ENCODE data around the gene OSBPL10. TPM values are rescaled to one million over a fixed set of nuclear protein-coding genes. Genes with fewer than 3 reads are reported as not detected.

OSBPL10 gene
- total RNA-seq, 2 donors from 2014 or later = 28.1 to 29.7 TPM

DNA sequence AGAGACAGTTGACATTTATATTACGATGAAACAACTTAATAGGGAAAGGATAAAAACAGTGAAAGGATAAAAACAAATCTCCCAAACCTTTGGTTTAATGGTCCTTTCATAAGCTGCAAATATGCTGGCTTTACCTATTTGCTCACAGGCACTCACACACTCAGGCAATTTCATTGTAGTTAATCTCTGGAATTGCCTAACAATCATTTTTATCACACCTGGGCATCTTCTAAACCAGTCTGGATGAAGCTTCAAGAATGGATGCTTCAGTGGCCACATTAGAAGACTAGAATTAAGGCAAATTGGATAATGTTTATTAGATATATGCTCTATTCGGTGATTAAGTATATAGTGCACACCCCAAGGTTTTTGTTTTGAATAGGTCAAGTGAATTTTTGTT, 13.5 kb downstream of the OSBPL10 start:
- intact Hi-C loops (cut with DNase I) = loop anchor here in 1 of 2 donors (5.0 kb wide), 1 partner anchor 40 kb away; no protein-coding TSS in a partner anchor
- no peak for DNase-seq (ENCODE audit: low spot score)

DNA sequence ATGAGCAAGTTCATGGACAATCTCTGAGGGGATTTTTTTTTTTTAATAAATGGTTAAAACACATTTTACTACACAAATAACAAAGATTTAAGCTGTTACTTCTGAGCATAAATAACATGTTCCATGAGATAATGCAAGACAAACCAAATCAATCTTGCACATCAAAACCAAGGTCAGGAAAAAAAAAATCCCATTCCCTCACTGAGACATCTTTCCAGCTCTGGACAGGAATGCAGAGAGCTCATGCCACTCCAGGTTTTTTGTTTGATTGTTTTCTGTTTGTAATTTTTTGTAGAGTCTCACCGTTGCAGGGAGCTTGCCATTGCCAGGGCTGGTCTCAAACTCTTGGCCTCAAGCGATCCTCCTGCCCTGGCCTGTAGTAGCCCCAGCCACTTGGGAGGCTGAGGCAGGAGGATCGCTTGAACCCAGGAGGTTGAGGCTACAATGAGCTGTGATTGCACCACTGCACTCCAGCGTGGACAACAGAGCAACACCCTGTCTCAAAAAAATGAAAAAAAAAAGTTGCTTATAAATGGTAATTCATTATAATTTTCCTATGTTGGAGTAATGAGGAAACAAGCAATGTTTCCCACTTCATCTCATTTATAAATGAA, 14.0 kb downstream of the OSBPL10 start:
- no peak for DNase-seq (ENCODE audit: low spot score)

DNA sequence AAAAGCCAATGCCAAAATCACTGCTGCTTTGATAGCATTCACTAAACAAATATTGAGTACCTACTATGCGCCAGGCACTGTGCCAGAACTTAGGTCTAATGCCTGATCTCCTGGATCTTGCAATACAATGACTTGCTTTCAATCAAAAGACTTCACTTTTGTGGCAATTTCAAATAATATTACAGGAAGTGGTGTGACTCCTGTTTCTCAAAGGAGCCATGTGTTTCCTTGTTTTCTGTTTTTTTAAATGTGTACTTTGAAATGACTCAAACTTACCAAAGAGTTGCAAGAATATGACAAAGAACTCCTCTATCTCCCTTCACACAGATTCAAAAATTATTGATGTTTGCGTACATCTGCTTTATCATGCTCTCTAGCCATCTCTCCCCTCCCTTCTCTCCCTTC, 18.3 kb downstream of the OSBPL10 start:
- intact Hi-C loops (cut with DNase I) = no loop called here
- DNase-seq (ENCODE audit: low spot score) = no peak

More for the DNA sequence above, 14.0 kb downstream of the OSBPL10 start:
- intact Hi-C loops (cut with DNase I) = loop anchor here in 1 of 2 donors (5.0 kb wide), 1 partner anchor 40 kb away; no protein-coding TSS in a partner anchor

DNA sequence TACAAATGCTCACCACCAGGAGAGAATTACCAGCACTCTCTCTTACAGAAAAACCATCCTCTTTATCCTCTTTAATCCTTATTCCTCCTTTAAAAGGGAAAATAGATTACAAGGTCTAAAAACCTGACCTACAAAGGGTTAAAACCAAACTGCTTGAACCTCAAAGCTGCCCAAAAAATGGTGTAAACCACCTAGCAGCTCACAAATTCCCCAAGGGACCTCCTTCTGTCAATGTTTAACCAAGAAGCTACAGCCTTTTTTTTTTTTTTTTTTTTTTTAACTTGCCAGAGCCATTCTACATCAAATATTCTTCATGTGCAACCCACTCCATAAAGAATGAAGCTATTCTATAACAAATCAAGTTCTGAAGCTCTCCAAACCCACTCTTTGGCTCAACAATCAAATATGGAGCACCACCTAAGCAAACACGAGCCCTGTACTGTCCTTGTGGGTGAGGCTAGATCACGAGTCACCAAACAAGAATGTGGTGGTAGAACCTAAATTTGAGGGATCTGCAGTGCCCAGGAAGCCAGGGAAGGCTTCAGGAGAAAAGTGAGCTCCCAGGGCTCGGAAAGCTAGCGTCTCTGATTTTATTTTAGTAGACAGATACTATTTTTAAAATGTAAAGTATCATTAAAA, 20.1 kb downstream of the OSBPL10 start:
- no peak for DNase-seq (ENCODE audit: low spot score)
- intact Hi-C loops (cut with DNase I) = no loop called here

DNA sequence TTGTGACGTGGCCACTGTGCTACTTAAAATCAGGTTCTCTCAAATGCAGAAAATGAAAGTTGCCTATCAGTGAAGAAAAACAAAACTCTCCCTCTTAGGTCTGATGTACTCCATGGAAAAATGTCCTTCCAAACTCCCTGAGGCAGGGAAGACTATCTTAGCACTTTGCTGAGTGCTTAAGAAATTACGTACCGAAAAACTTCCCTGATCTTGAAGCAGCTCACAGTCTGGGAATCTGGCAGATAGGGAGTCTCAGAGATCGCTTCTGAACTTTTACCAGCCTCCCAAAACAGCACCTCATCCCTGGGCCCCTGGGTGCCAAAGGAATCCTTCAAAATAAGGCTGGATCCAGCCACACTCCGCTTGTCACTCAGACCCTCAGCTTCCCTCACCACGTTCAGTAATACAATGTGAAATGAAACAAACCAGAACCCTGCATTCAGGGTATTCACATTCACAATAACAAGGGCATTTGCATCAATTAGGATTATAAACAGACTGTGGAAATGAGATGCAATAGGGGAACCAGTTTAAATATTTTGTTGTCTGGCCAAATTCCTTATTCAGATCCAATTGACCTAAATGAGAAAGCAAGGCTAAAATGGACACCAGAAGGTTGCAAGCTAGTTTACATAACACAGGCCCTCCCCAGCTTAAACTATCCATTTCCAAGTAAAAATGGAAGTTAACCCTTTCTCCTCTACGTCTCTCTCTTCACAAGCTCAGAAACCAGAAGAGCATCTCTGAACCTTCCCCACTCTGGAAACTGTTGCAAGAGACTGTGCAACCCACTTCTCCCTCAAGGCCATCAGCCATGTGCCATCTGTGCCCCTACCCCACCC, 20.9 kb downstream of the OSBPL10 start:
- intact Hi-C loops (cut with DNase I) = no loop called here
- no peak for DNase-seq (ENCODE audit: low spot score)

DNA sequence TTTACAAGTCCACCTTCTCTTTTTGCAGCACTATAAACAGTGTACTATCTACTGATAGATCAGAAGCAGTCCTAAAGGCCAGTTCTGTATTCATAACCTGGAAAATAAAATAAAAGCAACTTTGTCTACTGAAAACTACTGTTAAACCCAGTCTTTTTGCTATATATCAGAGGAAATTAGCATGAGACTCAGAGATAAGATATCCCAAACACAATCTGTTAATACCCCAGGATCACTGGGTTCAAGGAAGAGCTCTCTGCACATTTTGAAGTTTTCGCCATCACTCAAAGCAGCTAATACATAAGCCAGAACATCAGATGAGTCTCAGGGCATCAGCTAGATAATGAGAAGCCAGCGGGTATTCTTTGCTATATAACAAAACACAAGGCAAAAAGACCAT, 21.8 kb downstream of the OSBPL10 start:
- no peak for DNase-seq (ENCODE audit: low spot score)
- intact Hi-C loops (cut with DNase I) = no loop called here

DNA sequence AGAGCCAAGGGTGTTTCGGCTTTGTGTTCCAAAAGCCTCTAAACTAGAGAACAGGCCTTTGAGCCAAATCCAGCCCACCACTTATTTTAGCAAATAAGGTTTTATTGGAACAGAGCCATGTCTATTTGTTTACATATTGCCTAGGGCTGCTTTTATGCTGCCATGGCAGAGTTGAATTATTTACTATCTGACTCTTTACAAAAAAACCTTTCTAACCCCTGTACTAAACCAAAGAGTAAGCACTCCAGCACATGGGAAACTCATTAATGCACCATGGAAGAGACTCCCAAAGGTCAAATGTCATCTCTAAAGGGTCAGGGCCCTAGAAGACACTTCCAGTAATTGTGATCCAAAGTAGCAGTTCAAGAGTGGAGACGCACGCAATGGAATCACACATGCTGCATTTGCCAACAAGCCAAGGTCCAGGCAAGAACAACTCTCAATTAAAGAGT, 22.3 kb downstream of the OSBPL10 start:
- intact Hi-C loops (cut with DNase I) = no loop called here
- no peak for DNase-seq (ENCODE audit: low spot score)

DNA sequence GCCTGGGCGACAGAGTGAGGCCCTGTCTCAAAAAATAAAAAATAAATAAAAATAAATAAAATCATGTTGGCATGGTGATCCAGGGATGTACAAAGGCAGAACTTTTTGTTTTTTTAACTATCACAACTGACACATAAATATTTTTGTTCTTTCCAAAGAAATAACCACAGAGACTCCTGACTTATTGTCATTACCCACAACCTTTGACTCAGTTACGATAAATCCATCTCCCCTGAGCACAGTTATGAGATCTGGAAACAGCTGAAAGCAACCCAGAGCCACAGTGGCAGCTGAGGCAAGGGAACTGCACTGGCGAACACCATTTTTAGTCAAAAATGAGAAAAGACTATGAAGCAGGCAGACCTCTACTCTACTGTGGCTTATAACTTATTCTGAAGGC, 24.0 kb downstream of the OSBPL10 start:
- no peak for DNase-seq (ENCODE audit: low spot score)
- intact Hi-C loops (cut with DNase I) = no loop called here

DNA sequence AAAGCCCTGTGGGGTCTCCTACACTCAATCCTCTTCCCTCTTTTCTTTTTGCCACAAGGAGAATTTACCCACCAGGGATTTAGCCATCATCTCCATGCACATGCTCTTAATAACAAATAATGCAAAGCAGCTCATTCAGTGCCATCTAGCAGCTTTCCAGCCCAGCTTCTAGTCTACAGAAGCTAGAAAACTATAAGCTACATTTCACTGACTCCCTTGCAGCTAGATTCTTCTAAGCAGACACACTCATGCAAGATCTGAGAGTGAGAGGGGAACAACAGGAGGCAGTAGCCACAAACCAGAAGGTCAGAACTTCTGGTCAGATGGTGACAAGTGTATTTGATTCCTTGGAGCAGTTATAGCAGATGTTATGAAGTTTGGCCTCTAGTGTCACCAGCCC, 25.5 kb downstream of the OSBPL10 start:
- no peak for DNase-seq (ENCODE audit: low spot score)

DNA sequence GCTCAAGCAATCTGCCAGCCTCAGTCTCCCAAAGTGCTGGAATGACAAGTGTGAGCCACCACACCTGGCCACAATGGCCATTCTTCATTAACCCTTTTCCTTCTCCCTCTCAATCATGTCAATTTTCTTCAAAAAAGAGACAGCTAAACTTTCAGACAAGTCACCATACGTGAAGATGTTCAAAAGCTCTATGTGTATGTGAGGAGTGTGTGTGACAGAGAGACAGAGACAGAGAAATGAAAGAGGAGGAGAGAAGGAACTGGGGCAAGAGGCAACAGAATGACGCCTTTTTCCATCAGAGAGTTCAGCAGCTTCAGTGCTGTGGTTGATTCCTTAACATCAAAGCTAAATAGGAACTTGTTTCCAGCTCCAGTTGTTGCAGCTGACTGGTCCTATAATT, 27.4 kb downstream of the OSBPL10 start:
- DNase-seq (ENCODE audit: low spot score) = no peak
- intact Hi-C loops (cut with DNase I) = no loop called here

More for the DNA sequence above, 25.5 kb downstream of the OSBPL10 start:
- intact Hi-C loops (cut with DNase I) = no loop called here

DNA sequence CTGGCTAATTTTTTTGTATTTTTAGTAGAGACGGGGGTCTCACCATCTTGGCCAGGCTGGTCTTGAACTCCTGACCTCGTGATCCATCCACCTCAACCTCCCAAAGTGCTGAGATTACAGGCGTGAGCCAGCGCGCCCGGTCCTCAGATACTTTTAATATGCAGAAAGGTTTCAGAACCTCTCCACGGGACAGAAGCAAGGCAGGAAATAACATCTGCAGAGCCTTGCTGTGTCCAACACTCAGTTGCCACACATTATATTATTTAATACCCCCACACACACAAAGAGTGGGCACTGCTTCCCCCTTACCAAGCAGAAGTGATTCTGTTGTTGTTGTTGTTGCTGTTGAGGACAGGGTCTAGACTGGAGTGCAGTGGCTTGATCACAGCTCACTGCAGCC, 28.0 kb downstream of the OSBPL10 start:
- DNase-seq (ENCODE audit: low spot score) = no peak
- intact Hi-C loops (cut with DNase I) = no loop called here

DNA sequence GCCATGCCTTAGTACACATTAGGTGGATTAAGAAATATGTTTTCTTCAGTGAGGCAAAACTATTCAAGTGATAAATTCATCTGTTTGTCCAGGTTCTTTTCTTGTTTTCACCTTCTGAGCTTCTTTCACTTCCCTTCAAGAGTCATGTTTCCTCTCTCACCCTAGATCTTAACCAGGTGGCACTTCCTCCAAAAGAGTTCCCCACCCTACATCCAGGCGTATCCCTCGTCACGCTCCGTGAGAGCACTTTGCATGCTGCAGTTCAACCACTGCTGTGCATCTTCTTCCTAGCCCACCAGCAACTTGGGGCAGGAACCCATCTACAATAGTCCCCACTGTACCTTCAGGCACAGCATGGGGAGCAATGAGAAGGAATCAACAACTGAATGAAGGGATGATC, 28.9 kb downstream of the OSBPL10 start:
- intact Hi-C loops (cut with DNase I) = no loop called here
- DNase-seq (ENCODE audit: low spot score) = no peak

DNA sequence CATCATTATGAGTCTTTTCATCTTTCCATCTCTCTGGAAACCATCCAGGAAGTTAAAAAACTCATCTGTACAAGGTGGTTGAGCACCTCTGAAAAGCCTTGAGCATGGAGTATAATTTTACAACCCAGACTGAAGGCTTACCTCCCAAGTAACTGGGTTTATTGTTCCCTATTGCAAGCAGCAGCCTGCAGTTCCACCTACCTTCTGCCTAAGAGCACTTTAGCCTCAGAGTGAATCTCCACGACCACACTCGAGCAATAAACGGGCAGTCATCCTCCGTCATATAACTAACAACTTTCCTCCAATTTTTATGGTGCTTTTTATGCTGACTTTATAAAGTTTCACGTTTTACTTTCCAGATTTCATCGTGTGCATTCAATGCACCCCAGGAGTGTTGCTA, 32.8 kb downstream of the OSBPL10 start:
- intact Hi-C loops (cut with DNase I) = no loop called here
- no peak for DNase-seq (ENCODE audit: low spot score)

DNA sequence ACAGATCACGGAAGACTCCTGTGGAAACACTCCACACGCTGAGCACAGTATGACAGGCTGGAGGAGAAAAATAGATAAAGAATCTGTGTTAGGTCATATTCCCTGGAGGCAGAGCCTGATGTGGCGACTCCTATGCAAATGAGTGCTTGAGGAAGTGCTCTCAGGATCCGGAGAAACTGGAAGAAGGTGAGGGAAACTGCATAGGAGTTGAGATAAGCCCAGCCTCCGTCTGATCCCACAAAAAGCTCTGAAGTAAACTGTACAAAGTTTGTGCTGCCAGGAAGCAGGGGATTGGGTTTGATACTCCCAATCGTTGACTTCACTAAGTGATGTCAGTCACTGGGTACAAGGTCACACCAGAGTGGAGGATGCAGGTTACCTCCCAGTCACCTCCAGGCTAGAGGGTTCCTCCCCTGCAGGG, 33.4 kb downstream of the OSBPL10 start:
- no peak for DNase-seq (ENCODE audit: low spot score)
- intact Hi-C loops (cut with DNase I) = no loop called here

DNA sequence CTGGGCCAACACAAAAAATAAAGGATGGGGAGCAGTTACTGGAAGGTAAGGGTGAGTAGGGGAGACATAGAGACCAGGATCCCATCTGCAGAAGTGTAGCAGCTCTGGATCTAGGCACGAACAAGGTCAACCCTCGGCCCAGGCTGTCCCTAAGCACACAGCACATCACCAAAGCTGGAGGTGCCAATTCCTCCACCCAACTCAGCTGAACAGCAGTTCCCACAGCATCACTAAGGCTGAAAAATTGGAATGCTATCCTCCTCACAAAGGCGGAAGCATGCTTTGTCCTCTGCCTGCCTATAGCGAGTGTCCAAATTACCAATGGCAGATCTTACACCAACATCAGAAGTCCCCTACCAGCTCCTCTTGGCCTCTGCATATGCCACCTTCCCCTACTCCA, 33.9 kb downstream of the OSBPL10 start:
- no peak for DNase-seq (ENCODE audit: low spot score)
- intact Hi-C loops (cut with DNase I) = no loop called here

DNA sequence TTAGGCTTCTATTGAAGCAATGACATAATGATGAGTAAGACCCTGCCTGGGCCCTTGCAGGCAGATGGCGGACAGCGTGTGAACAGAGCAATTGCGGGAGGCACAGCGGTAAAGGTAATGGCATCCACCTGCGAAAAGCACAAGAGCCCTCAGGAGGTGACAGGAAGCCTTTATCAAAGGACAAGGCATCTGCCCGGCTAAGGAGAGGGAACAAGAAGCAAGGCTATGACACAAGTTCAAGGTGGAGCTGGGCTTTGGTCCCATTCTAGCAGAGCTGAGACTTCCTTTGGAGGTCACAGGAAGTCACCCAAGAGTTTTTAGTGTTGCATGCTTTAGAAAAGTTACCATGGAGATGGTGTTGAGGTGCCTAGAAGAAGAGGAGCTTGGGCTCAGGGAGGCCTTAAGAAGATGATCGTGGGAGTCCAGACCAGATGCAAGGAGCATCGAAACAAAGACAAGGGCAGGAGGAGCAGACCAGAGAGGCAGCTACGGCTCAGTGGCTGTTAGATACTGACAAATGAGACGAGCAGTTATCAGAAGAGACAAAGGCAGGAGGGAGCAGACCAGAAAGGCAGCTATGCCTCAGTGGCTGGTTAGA, 34.5 kb downstream of the OSBPL10 start:
- DNase-seq (ENCODE audit: low spot score) = no peak

DNA sequence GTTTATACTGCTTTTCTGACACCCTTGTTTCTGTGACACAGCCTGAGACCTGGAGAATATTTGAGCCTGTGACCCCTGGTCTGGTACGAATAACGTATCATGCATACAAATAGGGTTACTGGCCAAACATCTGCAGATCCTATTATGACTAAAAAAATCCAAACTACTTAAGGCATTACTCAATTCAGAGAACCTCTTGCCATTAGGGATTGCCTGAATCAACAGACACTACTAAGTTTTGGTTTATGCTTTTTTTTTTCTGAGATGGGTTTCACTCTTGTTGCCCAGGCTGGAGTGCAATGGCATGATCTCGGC, 35.4 kb downstream of the OSBPL10 start:
- no peak for DNase-seq (ENCODE audit: low spot score)
- intact Hi-C loops (cut with DNase I) = no loop called here

More for the DNA sequence above, 34.5 kb downstream of the OSBPL10 start:
- intact Hi-C loops (cut with DNase I) = no loop called here

DNA sequence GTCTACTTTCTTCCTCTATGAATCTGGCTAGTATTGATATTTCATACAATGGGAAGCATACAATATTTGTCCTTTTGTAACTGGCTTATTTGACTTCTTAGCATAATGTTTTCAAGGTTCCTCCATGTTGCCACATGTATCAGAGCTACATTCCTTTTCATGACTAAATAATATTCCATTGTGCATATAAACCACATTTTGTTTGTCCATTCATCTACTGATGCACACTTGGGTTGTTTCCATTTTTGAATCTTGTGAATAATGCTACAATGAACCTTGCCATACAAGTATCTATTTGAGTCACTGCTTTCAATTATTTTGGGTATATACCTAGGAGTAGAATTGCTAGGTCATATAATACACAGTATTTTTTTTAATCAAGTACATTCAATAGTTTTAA, 38.0 kb downstream of the OSBPL10 start:
- intact Hi-C loops (cut with DNase I) = no loop called here
- no peak for DNase-seq (ENCODE audit: low spot score)

DNA sequence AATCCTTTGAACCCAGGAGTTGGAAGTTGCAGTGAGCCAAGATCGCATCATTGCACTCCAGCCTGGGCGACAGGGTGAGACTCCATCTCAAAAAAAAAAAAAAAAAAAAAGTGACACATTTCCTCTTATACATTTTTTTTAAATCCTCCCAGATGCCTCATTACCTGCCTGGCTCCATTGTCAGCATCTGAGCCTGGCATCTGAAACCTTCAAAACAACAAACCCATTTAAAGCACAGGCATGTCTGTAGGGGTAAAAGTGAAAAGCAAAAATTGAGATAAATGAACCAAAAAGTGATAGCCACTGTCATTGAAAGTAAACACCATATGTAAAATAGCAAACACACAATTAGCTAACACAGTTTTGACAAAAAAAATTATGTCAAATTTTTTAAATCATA, 38.6 kb downstream of the OSBPL10 start:
- no peak for DNase-seq (ENCODE audit: low spot score)
- intact Hi-C loops (cut with DNase I) = no loop called here

DNA sequence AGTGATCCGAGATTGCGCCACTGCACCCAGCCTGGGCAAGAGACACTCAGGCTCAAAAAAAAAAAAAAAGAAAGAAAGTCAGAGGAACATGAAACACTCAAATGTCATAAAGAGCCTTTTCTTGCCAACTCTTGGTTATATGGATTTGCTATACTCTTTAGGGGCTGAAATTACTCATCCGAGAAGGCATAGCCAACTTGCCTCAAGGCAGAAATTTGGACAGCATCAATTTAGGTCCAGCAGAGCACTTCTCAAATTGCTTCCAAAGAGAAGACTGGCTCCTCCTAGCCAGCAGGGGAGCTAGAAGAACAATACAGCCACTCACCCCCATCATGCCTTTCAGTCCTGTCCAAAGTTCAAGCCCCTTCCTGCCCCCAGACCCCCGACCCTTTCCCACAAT, 43.8 kb downstream of the OSBPL10 start:
- no peak for DNase-seq (ENCODE audit: low spot score)
- intact Hi-C loops (cut with DNase I) = no loop called here
